ENCODE results near the gene MAML2. TPM values are rescaled to one million over a fixed set of nuclear protein-coding genes. Genes with fewer than 3 reads are reported as not detected.

Gene MAML2
- total RNA-seq, 1 donor = 48.2 TPM

DNA sequence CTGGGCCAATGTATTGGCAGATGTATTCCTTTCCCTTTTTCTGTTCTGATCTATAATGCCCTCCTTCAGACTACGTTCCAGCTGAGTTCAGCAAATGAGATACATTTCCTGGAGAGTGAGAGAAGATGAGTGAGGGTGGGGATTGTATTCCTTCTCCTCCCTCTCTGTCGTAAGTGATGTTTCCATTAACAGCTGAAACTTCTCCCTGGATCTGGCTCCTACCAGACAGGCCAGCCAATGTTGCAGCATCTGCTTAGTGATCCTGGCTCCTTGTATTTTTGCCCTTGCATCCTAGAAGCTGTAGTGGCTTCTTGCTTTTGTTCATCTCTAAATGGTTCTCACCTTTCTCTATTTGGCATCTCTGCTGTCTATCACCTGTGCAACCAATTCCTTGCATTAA lies 370.9 kb downstream of the MAML2 start:
- Histone ChIP-seq H3K4me3 (ENCODE audit: low read length) (no peak overlapping the region), H3K27me3 (ENCODE audit: insufficient read depth, low read length) (no peaks in the 10 kb centered on the region), H3K4me1 (ENCODE audit: insufficient read depth, low read length) (no peaks in the 10 kb centered on the region), H3K9me3 (ENCODE audit: low read depth, low read length) (no peaks in the 10 kb centered on the region)

DNA sequence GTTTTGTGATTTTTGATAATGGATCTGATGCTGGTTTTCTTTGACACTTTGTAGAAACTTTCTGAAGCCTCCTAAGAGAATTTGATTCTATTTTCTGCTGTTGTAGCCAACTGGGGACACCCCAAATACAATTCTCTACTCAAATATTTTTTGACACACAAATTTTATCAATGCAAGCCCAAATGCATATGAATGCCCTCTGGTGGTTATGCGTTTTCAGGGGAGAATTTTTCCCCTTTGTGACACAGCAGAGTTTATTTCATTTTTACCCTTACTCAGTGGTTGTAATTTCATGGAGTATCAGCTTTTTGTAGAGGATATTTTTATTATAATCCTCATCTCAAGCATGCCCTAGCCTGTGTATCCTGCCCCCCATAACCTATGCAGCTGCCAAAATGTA lies 374.4 kb downstream of the MAML2 start:
- Histone ChIP-seq H3K9me3 (ENCODE audit: low read depth, low read length) (no peaks in the 10 kb centered on the region), H3K4me1 (ENCODE audit: insufficient read depth, low read length) (no peaks in the 10 kb centered on the region), H3K4me3 (ENCODE audit: low read length) (no peak overlapping the region), H3K27me3 (ENCODE audit: insufficient read depth, low read length) (no peaks in the 10 kb centered on the region)

DNA sequence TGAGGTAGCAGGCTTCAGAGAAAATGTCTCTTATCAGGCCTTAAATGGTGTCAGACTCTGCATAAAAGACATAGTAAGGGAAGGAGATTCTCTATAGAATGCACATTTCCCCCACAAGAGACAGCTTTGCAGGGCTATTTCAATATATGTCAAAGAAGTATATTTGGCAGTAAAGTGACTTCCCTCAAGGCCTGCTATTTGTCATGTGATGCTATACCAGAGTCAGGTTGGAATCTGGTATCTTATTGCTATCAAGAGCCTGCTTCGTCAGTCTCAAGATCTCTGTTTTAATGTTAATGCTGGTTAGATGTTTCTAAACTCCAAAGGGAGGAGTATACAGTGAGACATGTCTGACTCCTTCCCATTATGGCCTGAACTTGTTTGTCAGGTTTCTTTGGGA lies 378.7 kb downstream of the MAML2 start:
- H3K9me3 ChIP-seq (ENCODE audit: low read depth, low read length) = no peaks in the 10 kb centered on the region
- H3K4me3 ChIP-seq (ENCODE audit: low read length) = no peak overlapping the region
- H3K27me3 ChIP-seq (ENCODE audit: insufficient read depth, low read length) = no peaks in the 10 kb centered on the region
- H3K4me1 ChIP-seq (ENCODE audit: insufficient read depth, low read length) = no peaks in the 10 kb centered on the region

DNA sequence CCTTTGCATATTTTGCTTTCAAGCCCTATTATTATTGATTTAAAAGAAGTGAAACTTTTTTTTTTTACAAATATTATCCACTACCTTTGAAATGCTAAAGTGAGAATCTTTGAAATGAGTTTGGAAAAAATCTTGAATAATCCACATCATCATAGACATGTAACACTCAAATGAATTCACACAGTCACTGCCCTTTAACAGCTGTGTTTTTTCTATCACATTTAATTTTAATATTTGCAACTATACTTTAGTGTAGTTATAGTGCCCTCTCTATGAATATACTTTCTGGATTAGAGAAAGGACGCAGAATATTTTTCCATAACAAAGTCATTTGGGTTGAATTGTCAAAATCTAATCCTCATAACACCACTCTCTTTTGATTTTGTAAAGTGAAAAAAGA lies 381.2 kb downstream of the MAML2 start:
- Histone ChIP-seq H3K4me3 (ENCODE audit: low read length) (no peak overlapping the region), H3K27me3 (ENCODE audit: insufficient read depth, low read length) (no peaks in the 10 kb centered on the region), H3K9me3 (ENCODE audit: low read depth, low read length) (no peaks in the 10 kb centered on the region), H3K4me1 (ENCODE audit: insufficient read depth, low read length) (no peaks in the 10 kb centered on the region)

DNA sequence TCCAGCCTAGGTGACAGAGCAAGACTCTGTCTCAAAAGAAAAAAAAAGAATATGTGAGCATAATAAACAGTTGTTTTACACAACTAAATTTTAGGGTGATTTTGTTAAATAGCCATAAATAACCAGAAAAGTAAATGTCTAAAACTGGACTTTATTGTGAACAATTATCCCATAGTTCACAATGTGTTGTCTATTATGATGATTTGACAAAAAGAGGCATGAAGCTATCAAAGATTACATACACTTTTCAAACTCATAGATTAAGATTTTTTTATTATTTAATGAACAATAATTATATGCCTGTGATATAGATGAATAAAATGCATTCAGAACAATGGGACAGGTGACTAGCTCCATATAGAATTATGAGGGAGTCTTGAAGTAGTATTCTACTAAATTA lies 392.1 kb downstream of the MAML2 start:
- H3K4me3 ChIP-seq (ENCODE audit: low read length) = no peak overlapping the region
- no peaks in the 10 kb centered on the region for H3K4me1 ChIP-seq (ENCODE audit: insufficient read depth, low read length)
- H3K27me3 ChIP-seq (ENCODE audit: insufficient read depth, low read length) = no peaks in the 10 kb centered on the region
- no peaks in the 10 kb centered on the region for H3K9me3 ChIP-seq (ENCODE audit: low read depth, low read length)

DNA sequence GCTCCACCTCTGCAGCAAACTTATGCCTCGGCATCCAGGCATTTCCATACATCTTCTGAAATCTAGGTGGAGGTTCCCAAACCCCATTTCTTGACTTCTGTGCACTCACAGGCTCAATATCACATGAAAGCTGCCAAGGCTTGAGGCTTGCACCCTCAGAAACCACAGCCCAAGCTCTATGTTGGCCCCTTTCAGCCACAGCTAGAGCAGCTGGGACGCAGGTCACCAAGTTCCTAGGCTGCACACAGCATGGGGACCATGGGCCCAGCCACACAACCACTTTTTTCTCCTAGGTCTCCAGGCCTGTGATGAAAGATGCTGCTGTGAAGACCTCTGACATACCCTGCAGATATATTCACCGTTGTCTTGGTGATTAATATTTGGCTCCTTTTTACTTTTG lies 394.4 kb downstream of the MAML2 start:
- no peaks in the 10 kb centered on the region for H3K9me3 ChIP-seq (ENCODE audit: low read depth, low read length)
- no peaks in the 10 kb centered on the region for H3K27me3 ChIP-seq (ENCODE audit: insufficient read depth, low read length)
- no peak overlapping the region for H3K4me3 ChIP-seq (ENCODE audit: low read length)
- no peaks in the 10 kb centered on the region for H3K4me1 ChIP-seq (ENCODE audit: insufficient read depth, low read length)

DNA sequence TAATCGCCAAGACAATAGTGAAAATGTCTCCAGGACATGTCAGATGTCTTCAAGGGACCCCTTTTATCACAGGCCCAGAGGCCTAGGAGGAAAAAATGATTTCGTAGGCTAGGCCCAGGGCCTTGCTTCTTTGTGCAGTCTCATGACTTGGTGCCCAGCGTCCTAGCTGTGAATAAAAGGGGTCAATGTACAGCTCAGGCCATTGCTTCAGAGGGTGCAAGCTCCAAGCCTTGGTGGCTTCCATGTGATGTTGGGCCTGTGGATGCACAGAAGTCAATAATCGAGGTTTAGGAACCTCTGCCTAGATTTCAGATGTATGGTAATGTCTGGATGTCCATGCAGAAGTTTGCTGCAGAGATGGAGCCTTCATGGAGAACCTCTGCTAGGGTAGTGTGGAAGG lies 398.4 kb downstream of the MAML2 start:
- no peak overlapping the region for H3K4me3 ChIP-seq (ENCODE audit: low read length)
- H3K4me1 ChIP-seq (ENCODE audit: insufficient read depth, low read length) = no peaks in the 10 kb centered on the region
- H3K27me3 ChIP-seq (ENCODE audit: insufficient read depth, low read length) = no peaks in the 10 kb centered on the region

DNA sequence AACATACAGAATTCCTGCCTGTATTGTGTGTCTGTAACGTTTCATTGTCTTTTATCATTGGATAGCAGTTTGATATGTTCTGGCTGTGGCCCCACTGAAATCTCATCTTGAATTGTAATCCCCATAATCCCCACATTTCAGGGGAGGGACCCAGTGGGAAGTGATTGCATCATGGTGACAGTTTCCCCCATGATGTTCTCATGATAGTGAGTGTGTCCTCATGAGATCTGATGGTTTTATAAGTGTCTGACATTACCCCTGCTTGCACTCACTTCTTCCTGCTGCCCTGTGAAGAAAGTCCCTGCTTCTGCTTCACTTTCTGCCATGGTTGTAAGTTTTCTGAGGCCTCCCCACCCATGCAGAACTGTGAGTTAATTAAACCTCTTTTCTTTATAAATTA lies 399.4 kb downstream of the MAML2 start:
- no peaks in the 10 kb centered on the region for H3K27me3 ChIP-seq (ENCODE audit: insufficient read depth, low read length)
- H3K4me3 ChIP-seq (ENCODE audit: low read length) = no peak overlapping the region
- no peaks in the 10 kb centered on the region for H3K4me1 ChIP-seq (ENCODE audit: insufficient read depth, low read length)
- H3K9me3 ChIP-seq (ENCODE audit: low read depth, low read length) = no peaks in the 10 kb centered on the region

More for the DNA sequence above, 398.4 kb downstream of the MAML2 start:
- no peaks in the 10 kb centered on the region for H3K9me3 ChIP-seq (ENCODE audit: low read depth, low read length)

DNA sequence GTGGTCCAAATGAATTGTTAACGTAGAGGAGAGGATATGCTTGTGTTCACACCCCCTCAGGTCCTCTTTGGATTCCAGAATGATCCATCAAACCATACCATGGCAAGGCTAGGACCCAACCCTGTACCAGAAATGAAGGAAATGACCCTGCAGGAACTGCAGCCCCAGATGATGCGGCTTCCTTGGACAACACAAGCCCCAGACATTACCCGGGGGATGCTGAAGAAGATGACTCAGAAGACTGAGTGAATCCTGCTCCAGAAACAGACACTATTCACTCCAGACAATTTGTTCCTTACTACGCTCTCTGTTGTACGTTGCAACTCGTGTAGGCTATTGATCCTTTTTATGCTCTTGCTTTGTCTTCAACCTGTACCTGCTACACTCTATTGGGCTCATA lies 403.9 kb downstream of the MAML2 start:
- Histone ChIP-seq H3K9me3 (ENCODE audit: low read depth, low read length) (no peaks in the 10 kb centered on the region), H3K27me3 (ENCODE audit: insufficient read depth, low read length) (no peaks in the 10 kb centered on the region), H3K4me3 (ENCODE audit: low read length) (no peak overlapping the region), H3K4me1 (ENCODE audit: insufficient read depth, low read length) (no peaks in the 10 kb centered on the region)

DNA sequence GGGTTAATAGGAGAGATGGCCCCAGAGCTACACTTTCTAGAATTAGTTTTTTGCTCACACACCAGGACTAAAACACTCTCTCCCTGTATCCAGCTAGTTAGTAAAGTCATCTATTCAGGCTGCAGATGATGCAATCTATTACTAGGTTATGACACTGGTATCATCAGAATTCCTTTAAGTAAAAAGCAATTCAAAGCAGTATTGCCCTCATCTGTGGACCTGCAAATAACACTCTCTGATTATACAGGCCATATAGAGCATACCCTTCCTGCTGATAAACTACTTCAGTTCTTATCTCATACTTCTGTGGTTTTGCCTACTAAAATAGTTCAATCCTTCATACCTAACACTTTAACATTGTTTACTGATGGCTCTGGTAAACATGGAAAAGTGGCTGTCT lies 405.6 kb downstream of the MAML2 start:
- Histone ChIP-seq H3K4me1 (ENCODE audit: insufficient read depth, low read length) (no peaks in the 10 kb centered on the region), H3K27me3 (ENCODE audit: insufficient read depth, low read length) (no peaks in the 10 kb centered on the region), H3K4me3 (ENCODE audit: low read length) (no peak overlapping the region), H3K9me3 (ENCODE audit: low read depth, low read length) (no peaks in the 10 kb centered on the region)

DNA sequence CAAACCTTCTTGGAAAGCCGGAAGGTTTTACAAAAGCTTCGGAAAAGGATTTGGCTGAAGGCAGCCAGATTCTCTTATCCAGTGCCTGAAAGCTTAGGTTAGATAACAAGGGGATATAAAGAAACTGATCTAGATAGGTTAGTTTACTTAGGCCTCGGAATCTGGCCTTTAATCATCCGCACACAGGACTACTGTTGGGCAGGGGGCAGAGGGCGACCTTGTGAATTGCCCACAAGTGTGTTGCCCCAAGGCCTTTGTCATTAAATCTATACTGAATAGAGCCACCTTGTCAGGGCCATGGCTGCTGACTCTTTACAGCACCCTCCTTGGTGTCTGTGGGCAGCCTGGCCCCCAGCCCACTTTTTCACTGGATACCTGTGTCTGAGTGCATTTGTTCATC lies 409.4 kb downstream of the MAML2 start:
- no peak overlapping the region for H3K4me3 ChIP-seq (ENCODE audit: low read length)
- no peaks in the 10 kb centered on the region for H3K9me3 ChIP-seq (ENCODE audit: low read depth, low read length)

DNA sequence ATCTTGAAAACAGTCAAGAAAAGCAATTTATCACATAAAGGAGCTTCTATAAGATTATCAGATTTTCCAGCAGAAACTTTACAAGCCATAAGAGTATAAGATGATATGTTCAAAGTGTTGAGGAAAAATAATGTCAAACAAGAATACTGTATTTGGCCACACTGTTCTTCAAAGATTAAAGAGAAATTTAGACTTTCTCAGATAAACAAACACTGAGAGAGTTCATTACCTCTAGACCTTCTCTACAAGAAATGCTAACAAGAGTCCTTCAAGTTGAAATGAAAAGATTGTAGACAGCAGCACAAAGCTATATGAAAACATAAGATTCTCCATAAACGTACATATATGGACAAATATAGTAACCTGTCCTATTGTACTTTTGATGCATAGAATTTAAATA lies 411.1 kb downstream of the MAML2 start:
- H3K4me1 ChIP-seq (ENCODE audit: insufficient read depth, low read length) = no peaks in the 10 kb centered on the region
- H3K9me3 ChIP-seq (ENCODE audit: low read depth, low read length) = no peaks in the 10 kb centered on the region
- no peak overlapping the region for H3K4me3 ChIP-seq (ENCODE audit: low read length)
- no peaks in the 10 kb centered on the region for H3K27me3 ChIP-seq (ENCODE audit: insufficient read depth, low read length)

More for the DNA sequence above, 409.4 kb downstream of the MAML2 start:
- Histone ChIP-seq H3K4me1 (ENCODE audit: insufficient read depth, low read length) (no peaks in the 10 kb centered on the region), H3K27me3 (ENCODE audit: insufficient read depth, low read length) (no peaks in the 10 kb centered on the region)

DNA sequence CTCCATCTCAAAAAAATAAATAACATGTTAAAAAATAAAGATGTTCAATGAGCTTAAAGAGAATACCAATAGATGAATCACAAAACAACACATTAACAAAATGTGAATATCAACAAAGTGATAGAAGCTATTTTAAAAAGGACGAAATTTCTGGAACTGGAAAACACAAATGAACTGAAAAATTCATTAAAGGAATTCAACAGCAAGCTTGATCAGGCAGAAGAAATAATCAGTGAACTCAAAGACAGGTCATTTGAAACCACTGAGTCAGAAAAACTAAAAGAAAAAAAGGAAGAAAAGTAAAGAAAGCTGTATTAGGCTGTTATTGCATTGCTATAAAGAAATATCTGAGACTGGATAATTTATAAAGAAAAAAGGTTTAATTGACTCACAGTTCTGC lies 412.0 kb downstream of the MAML2 start:
- no peaks in the 10 kb centered on the region for H3K27me3 ChIP-seq (ENCODE audit: insufficient read depth, low read length)
- no peak overlapping the region for H3K4me3 ChIP-seq (ENCODE audit: low read length)
- no peaks in the 10 kb centered on the region for H3K9me3 ChIP-seq (ENCODE audit: low read depth, low read length)
- no peaks in the 10 kb centered on the region for H3K4me1 ChIP-seq (ENCODE audit: insufficient read depth, low read length)

DNA sequence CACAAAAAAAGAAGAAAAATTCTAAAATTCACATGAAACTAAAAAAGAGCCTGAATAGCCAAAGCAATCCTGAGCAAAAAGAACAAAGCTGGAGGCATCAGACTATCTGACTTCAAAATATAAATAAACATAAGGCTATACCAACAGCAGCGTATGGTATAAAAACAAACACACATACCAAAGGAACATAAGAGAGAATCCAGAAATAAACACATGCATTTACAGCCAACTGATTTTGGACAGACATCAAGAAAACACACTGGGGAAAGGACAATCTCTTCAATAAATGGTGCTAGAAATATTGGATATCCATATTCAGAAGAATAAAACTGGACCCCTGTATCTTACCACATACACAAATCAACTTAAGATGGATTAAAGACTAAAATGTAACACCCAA lies 416.3 kb downstream of the MAML2 start:
- H3K4me3 ChIP-seq (ENCODE audit: low read length) = no peak overlapping the region
- H3K27me3 ChIP-seq (ENCODE audit: insufficient read depth, low read length) = no peaks in the 10 kb centered on the region
- H3K4me1 ChIP-seq (ENCODE audit: insufficient read depth, low read length) = peaks cover 19% of the 10 kb centered on the region
- no peaks in the 10 kb centered on the region for H3K9me3 ChIP-seq (ENCODE audit: low read depth, low read length)

Measured in mononuclear cell (primary cell).